A204.1 (cell line): ENCODE results near the gene ELP1.
"Not testable (repeated sequence)": the region's sequence is repeated elsewhere in the genome, so short reads cannot be mapped to it uniquely, and the experiment has no call there.

Source experiments
- FAIRE-seq: peaks from 2 replicates; lab custom pipeline; 2012; peaks lifted over from hg19 to GRCh38; lab: Jason Lieb, UNC

The ELP1 gene

GRCh38 chr9:108851138-108851537, 82.8 kb downstream of the ELP1 start:
- no peak for FAIRE-seq

GRCh38 chr9:108850293-108850897, 83.5 kb downstream of the ELP1 start:
- FAIRE-seq, result peak; percentile 56

GRCh38 chr9:108848296-108848695, 85.6 kb downstream of the ELP1 start:
- not testable (repeated sequence) for FAIRE-seq

- no peak for FAIRE-seq
Observed at GRCh38 chr9:108845947-108846346, 88.0 kb downstream of the ELP1 start.

GRCh38 chr9:108845507-108845906, 88.4 kb downstream of the ELP1 start:
- no peak for FAIRE-seq

GRCh38 chr9:108844856-108845255, 89.1 kb downstream of the ELP1 start:
- FAIRE-seq, result no peak

GRCh38 chr9:108844391-108844790, 89.5 kb downstream of the ELP1 start:
- FAIRE-seq, result no peak

GRCh38 chr9:108842610-108843295, 91.2 kb downstream of the ELP1 start:
- no peak for FAIRE-seq

GRCh38 chr9:108839561-108839960, 94.4 kb downstream of the ELP1 start:
- not testable (repeated sequence) for FAIRE-seq

- FAIRE-seq, result no peak
Observed at GRCh38 chr9:108838017-108838416, 95.9 kb downstream of the ELP1 start.

GRCh38 chr9:108837530-108837929, 96.4 kb downstream of the ELP1 start:
- no peak for FAIRE-seq

- FAIRE-seq, result no peak
Observed at GRCh38 chr9:108836781-108837180, 97.1 kb downstream of the ELP1 start.

GRCh38 chr9:108836319-108836718, 97.6 kb downstream of the ELP1 start:
- FAIRE-seq, result no peak

GRCh38 chr9:108835831-108836230, 98.1 kb downstream of the ELP1 start:
- FAIRE-seq, result no peak

- no peak for FAIRE-seq
Observed at GRCh38 chr9:108834959-108835665, 98.8 kb downstream of the ELP1 start.

GRCh38 chr9:108832179-108832500, 101.8 kb downstream of the ELP1 start:
- no peak for FAIRE-seq

- no peak for FAIRE-seq
Observed at GRCh38 chr9:108831496-108832178, 102.3 kb downstream of the ELP1 start.

GRCh38 chr9:108830272-108830671, 103.7 kb downstream of the ELP1 start:
- no peak for FAIRE-seq

- no peak for FAIRE-seq
Observed at GRCh38 chr9:108823829-108824228, 110.1 kb downstream of the ELP1 start.
